CD4-positive, alpha-beta T cell treated with Interleukin-15 for 4 hours (primary cell): ENCODE results near the gene ELL.

Experiments
- DNase-seq: peaks from one replicate; pipeline ENCODE4 v3.0.0-alpha.2; 2020; ENCODE audit warnings: low spot score

ELL gene

GRCh38 chr19:18397242-18398202, 124.3 kb downstream of the ELL start, which contains the start of gene LRRC25:
Gene LRRC25 (minus strand): TSS chr19:18397622. CDS start chr19:18396963, 659 bp downstream.
- no peak for DNase-seq

- no peak for DNase-seq
Measured at GRCh38 chr19:18396471-18397241, 125.2 kb downstream of the ELL start.

GRCh38 chr19:18393836-18394235, 128.0 kb downstream of the ELL start:
- DNase-seq, result no peak

- no peak for DNase-seq
Measured at GRCh38 chr19:18392926-18393325, 128.9 kb downstream of the ELL start.
